Measurements from ENCODE around the gene GRM1.

GRCh38 chr6:146146836-146147235 is 118.0 kb downstream of the GRM1 start:
- TF ChIP-seq CTBP1 (IDR thresholded peaks at IDR 0.05; ENCODE audit: borderline replicate concordance): no peak
- TF ChIP-seq FOXK2 (IDR thresholded peaks at IDR 0.05): no peak
- no peak for TF ChIP-seq SP1 (IDR thresholded peaks at IDR 0.05)
- TF ChIP-seq SUZ12 (IDR thresholded peaks at IDR 0.05): no peak
- TF ChIP-seq ZNF384 (IDR thresholded peaks at IDR 0.05): no peak
